GM18858 (cell line): ENCODE results near the gene FAR2.
"Not testable (repeated sequence)": the region's sequence is repeated elsewhere in the genome, so short reads cannot be mapped to it uniquely, and the experiment has no call there.

Experiments used
- ATAC-seq: cut with Tn5 transposase; IDR thresholded peaks from one replicate; pipeline ENCODE4 v1.9.1; 2021; ENCODE audit not compliant: unreplicated experiment

The FAR2 gene

GRCh38 chr12:29317556-29318363, 168.7 kb downstream of the FAR2 start:
- peak; percentile 100 for ATAC-seq

DNA sequence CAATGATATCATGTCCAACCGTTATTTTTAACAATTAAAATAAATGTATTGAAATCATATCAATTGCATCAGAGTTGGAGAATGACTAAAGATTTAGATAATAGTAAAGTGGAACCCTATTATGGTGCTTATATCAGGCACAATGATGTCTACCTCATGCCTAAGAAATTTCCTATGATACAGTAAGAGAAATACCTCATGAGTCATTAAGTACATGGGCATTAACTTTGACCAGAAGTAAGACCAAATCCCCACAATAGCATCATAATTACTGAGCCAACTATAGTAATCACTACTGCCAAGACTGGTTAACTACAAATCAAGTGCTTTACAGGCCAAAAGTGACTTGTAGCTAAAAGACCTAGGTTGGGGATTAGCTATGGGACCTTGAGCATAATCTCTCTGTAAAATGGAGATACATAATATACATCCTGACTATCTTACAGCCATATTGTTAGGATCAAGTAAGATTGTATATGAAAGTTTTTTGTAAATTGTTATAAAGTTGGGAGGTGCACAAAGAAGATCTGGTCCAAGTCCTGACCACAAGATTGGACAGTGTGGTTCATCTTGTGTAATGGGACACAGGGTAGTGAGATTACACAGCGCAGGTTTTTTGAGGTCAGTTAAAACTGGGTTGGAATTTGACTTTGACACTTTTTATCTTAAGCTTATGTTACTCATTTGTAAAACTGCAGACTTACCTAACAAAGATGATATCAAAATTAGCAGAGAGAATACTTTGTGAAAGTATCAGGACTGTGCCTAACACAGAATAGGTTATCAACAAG, 171.4 kb downstream of the FAR2 start:
- ATAC-seq, result no peak

DNA sequence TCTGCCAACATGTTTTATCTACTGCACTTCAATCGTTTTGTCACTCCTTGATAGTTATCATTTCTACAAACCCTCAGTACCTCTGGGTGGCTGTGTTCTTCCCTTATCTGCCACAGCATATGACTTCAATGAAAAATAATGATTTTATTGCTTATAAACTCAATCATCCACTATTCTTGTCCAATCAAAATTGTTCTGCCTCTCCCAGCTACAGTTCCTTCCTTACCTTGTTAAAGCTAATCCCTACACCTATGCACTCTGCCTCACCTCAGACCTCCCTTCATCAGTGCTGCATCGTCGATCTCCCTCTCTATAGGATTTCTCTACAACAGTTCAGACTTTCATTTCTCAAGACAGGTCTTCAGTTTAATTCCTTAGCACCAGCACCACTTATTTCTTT, 173.1 kb downstream of the FAR2 start:
- ATAC-seq, result no peak

DNA sequence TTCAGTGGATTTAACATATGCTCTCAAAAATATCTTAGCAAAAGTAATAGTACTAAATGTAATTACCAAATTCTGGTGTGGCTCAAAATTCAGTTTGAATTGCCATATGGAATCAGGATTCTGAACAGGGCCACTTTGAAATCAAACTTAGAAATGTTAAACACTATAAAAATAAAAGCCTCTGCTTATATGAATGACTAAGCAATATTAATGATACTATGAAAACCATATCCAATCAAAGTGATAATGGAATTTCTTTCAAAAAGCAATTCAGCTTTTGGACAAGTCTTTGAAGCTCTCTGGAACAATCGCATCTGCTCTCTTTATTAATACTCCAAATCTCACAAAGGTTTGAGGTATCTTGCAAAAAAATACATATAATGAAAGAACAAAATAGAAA, 180.3 kb downstream of the FAR2 start:
- no peak for ATAC-seq

DNA sequence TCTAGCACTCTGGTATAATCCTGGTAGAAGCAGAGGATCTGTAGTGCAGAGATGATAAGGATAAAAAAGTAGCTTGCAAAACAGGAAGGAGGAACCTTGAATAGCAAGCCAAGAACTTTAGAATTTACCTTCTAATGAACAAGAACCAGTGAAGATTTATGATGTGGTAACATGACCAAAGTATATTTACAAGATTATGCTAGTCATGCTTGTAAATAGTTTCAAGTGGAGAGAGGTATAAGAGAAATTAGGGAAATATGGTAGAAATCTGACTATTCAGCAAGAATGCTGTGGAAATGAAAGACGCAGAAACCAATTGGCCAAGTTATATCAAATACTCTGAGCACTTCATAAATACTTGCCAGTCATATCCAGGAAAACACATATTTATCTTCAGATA, 184.1 kb downstream of the FAR2 start:
- ATAC-seq, result no peak

DNA sequence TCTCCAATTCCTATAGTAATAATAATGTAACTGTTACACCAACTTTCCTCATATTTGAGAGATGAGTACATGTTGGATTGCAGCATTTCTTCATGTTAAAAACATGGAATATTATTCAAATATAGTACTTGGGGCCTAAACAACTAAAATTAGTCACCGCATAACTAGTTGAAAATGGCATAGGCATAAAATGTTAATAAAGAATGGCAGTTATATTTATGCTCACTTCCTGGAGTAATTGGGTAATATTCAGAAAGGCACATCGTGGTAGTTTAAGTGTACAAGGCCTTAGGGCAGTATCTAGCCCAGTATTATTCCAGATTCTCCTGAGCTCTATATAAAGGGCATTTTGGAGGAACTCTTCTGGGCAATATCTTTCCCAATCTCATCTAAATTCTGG, 185.9 kb downstream of the FAR2 start:
- ATAC-seq, result no peak

DNA sequence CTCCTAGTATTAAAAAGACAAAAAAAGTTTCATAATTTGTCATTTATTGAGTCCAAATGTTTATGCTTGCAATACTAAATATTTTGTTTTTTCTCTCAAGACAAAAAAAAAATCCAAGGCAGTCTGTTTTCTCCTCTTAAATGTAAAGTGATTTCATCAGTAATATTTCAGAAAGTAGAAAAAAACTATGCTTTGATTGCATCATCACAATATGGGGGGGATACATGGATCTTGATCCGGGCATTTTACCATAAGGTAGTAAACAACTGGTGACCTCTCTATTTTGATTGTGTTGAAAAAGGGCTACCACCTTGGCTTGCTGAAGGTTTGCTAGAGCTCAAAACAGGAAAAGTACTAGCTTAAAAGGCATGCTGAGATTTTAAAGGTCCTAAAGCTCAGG, 188.2 kb downstream of the FAR2 start:
- ATAC-seq, result no peak

GRCh38 chr12:29343022-29343799, 194.1 kb downstream of the FAR2 start:
- no peak for ATAC-seq

DNA sequence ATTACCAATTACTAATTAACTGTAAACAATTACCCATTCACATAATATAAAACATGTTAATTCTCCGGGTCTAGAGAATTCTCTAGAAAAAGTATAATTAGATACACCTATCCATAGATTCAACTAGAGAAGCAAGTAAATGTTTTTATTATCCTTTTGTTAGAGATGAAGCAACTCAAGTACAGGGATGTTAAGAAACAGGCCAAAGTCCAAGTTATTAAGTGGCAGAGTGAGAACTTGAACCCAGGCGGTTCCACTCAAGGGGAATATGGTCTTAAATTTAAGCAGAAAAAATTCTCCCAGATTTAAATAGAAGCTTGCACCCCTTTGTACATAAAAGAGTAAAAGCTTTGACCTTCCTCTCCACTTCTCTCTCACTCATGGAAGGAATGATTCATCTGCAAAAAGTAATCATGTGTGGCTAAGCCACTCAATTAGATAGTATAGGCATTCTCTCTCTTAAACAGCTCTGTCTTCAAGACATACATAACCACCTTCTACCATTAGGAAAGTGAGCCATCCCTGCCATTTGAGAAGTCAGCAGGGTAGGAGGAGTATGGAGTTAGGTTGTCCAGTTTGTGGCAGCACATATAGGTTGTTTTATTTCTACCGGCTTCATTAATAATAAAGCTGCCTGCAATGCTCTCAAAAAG, 197.8 kb downstream of the FAR2 start:
- ATAC-seq, result no peak

DNA sequence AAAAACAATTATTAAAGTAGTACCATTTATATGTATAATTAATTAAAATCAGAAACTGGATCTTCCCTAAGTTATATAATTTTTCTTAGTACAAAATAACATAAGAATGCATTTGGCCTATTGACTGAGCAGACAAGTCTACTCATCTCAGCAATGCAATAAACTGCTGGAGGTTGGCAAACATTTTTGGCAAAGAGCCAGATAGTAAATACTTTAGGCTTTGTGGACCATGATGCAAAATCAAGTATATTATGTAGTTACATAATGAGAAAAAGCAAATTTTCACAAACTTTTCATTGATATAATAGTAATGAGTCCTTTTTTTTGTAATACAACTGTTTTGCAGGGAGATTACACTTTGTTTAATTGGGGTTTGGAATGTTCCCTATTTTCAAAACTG, 201.0 kb downstream of the FAR2 start:
- no peak for ATAC-seq

GRCh38 chr12:29354954-29355353, 205.9 kb downstream of the FAR2 start:
- no peak for ATAC-seq

DNA sequence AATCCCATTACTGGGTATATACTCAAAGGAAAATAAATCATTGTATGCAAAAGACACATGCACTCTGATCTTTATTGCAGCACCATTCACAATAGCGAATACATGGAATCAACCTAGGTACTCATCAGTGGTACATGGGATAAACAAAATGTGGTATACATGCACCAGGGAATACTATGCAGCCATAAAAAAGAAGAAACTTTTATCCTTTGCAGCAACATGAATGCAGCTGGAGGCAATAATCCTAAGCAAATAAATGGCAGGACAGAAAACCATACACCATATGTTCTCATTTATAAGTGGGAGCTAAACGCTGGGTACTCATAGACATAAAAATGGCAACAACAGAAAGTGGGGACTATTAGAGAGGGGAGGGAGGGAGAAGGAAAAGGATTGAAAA, 216.0 kb downstream of the FAR2 start:
- no peak for ATAC-seq

GRCh38 chr12:29374012-29374411, 224.9 kb downstream of the FAR2 start:
- no peak for ATAC-seq

DNA sequence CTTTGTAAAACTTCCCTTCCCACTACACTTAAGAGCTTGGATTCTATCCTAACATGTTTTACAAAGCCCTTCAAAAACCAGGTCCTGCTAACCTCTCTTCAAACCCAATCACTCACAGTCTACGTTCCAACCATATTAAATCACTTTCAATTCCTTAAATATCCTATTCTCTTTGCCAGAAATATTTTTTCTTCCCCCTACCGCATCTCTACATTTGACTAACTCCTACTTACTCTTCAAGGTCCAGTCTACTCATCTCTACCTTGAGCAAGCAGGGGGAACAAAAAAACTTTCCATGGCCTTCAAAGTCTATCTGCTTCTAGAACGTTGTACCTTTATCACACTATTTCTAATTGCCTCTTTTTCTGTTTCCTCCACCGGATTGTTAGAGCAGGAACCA, 225.8 kb downstream of the FAR2 start:
- no peak for ATAC-seq

- ATAC-seq, result no peak
Measured at GRCh38 chr12:29376118-29376517, 227.0 kb downstream of the FAR2 start.

DNA sequence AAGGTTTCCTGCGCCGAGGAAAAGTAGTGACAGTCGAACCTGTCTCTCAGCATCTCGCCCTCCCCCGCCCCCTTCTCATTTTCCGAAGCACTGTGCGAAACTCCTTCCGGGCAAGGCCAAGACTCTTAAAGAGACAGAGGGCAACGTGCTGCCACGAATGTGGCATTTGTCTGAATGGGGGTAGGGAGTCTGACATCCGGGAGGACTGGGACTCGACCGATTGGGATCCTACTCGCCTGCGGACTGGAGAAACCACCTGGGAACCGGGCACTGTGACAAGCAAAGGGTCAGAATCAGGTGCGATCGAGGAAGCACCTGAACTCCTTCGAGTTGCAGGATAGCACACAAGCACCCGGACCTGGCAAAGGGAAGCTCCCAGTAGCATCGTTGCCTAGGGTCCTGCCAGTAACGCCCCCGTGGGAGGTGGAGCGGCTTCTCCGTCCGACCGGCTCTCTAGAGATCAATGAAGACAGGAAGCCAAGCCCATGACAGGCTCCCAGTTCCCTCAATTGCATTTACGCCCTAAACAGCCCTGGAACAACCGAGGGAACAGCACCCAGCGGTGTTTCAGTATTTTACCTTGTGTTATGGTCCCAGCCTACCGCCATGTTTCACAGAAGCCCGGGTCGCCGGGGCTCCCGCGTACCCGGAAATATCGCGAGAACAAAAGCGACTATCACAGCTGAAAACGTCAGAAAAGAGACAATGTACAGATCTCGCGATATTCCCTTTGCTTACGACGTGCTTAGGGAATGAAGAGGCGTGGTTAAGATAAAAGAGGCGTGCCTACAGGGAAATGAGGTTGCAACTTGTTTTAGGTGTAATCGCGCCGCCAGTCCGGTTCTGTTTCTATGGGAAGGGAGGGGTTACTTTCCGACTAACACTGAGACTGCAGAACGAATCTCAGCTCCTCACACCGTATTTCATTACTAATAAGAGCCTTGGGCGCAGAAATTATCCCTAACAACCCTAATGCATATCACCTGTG, 231.8 kb downstream of the FAR2 start, which contains the start of gene ERGIC2:
Gene ERGIC2, minus strand, starts transcription at position 637 of the 988 bp plus-strand sequence. CDS start 9,539 bp downstream, outside the sequence.
- peak; percentile 99 for ATAC-seq

GRCh38 chr12:29382251-29382650, 233.2 kb downstream of the FAR2 start:
- ATAC-seq, result no peak

DNA sequence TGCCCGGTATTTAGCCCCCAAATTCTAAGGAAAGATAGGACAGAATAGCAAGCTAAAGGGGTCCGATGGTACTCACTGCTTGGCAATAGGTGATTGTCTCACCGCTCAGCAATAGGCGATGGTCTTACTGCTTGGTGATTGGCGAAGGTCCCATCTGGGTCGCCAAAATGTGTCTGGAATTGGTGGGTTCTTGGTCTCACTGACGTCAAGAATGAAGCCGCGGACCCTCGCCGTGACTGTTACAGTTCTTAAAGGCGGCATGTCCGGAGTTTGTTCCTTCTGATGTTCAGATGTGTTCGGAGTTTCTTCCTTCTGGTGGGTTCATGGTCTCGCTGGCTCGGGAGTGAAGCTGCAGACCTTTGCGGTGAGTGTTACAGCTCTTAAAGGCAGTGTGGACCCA, 236.1 kb downstream of the FAR2 start:
- ATAC-seq, result not testable (repeated sequence)
